GM13976 (cell line): ENCODE data around the gene KCNH3.

Experiments used
- DNase-seq: peaks from one replicate; pipeline ENCODE4 v3.0.0; 2012; ENCODE audit warnings: low spot score
- CTCF ChIP-seq: IDR thresholded peaks from 2 replicates; pipeline ENCODE4 v1.5.1; 2012; ENCODE audit warnings: borderline replicate concordance, mild to moderate bottlenecking; ENCODE audit not compliant: insufficient read depth; ENCODE audit errors: extremely low read depth, missing control alignments, control extremely low read depth
- in situ Hi-C: fragments of 300-500 bp; cut with MboI; formaldehyde crosslinking; loops from one replicate; pipeline ENCODE4 v1.12.0; 2022; ENCODE audit warnings: low sequenced_read_pairs, mixed read lengths, inconsistent platforms; ENCODE audit not compliant: unreplicated experiment

Gene KCNH3

GRCh38 chr12:49534731-49535278 is 4.0 kb upstream of the KCNH3 start:
- in situ Hi-C loops: no loop called here
- no peak for TF ChIP-seq CTCF
- no peak for DNase-seq

GRCh38 chr12:49535921-49536525 is 2.8 kb upstream of the KCNH3 start:
- no peak for TF ChIP-seq CTCF
- no peak for DNase-seq
- in situ Hi-C loops: no loop called here

- TF ChIP-seq CTCF: no peak
- no peak for DNase-seq
- in situ Hi-C loops: no loop called here
Observed at GRCh38 chr12:49536526-49537071, 2.2 kb upstream of the KCNH3 start.

GRCh38 chr12:49537231-49537751 is 1.5 kb upstream of the KCNH3 start:
- no peak for DNase-seq
- TF ChIP-seq CTCF: no peak

GRCh38 chr12:49537752-49538509 is 899 bp upstream of the KCNH3 start:
- in situ Hi-C loops: no loop called here
- DNase-seq: peak; percentile 55
- peak; percentile 1 for TF ChIP-seq CTCF

More at GRCh38 chr12:49537231-49537751, 1.5 kb upstream of the KCNH3 start:
- in situ Hi-C loops: no loop called here

- in situ Hi-C loops: no loop called here
- no peak for TF ChIP-seq CTCF
- peak; percentile 71 for DNase-seq
Observed at GRCh38 chr12:49539406-49540228, 787 bp downstream of the KCNH3 start.
